HCT116 (cell line): ENCODE results near the gene BCL2L13.

Source experiments
- EZH2 ChIP-seq: fragments of 200-600 bp; sonication (generic); IDR thresholded peaks from 2 replicates; pipeline ENCODE4 v1.6.1; 2017; ENCODE audit warnings: antibody characterized with exemption, mixed run types
- POLR2A ChIP-seq: IDR thresholded peaks from 2 replicates; pipeline ENCODE4 v1.7.0; 2011; ENCODE audit warnings: borderline replicate concordance; ENCODE audit not compliant: insufficient read depth, insufficient read length; ENCODE audit errors: extremely low read depth
- SIN3A ChIP-seq: IDR thresholded peaks from 2 replicates; pipeline ENCODE4 v1.6.1; 2012; ENCODE audit warnings: low read depth
- ZFX ChIP-seq: fragments of 450-650 bp; IDR thresholded peaks from 2 replicates; pipeline ENCODE4 v1.6.1; 2017

- TF ChIP-seq ZFX (peak; percentile 84; the same call in 1 of the 2 replicates), POLR2A (peak; percentile 15), EZH2 (no peak), SIN3A (no peak)
These were observed 135.8 kb downstream of the BCL2L13 start, which contains the start of gene BID for GRCh38 chr22:17774206-17774925.
